GM12878 (cell line): ENCODE measurements around the gene NLGN1. TPM values are rescaled to one million over a fixed set of nuclear protein-coding genes. Genes with fewer than 3 reads are reported as not detected.

Experiments
- ATAC-seq: fragments of 200-7000 bp; cut with Tn5 transposase; 3 replicates; pipeline ENCODE4 v1.9.1; 2020; ENCODE audit warnings: mild to moderate bottlenecking, moderate library complexity
- BruUV-seq: library from RNA; stranded (reverse); fragments of 400-500 nt; replicated peaks from 2 replicates; lab custom pipeline; 2021; lab: Mats Ljungman, UMichigan
- CTCF ChIA-PET: fragments of 300-600 bp; sonication (Branson Sonifier 250); formaldehyde crosslinking; extraction: SDS; loops from one replicate; lab custom pipeline; 2021; ENCODE audit warnings: inconsistent platforms; lab: Yijun Ruan, JAX
- POLR2A ChIA-PET: fragments of 350-600 bp; formaldehyde crosslinking; extraction: SDS; loops from one replicate; lab custom pipeline; 2021; ENCODE audit warnings: inconsistent platforms; lab: Charles Lee
- RAD21 ChIA-PET: fragments of 300-600 bp; sonication (Branson Sonifier 250); formaldehyde crosslinking; loops from one replicate; lab custom pipeline; 2023; ENCODE audit warnings: antibody characterized with exemption; ENCODE audit not compliant: unreplicated experiment; lab: Charles Lee
- SMC1A ChIA-PET: fragments of 300-600 bp; sonication (Branson Sonifier 250); formaldehyde crosslinking; loops from one replicate; lab custom pipeline; 2023; ENCODE audit not compliant: unreplicated experiment, uncharacterized antibody; lab: Charles Lee
- DNase-seq: peaks from one replicate; pipeline ENCODE4 v3.0.0-alpha.2; 2011; ENCODE audit warnings: low read depth, low spot score
- FAIRE-seq: peaks from 3 replicates; lab custom pipeline; 2011; peaks lifted over from hg19 to GRCh38; lab: Jason Lieb, UNC
- H2AFZ ChIP-seq: 2 replicates; pipeline ENCODE4 v1.6.0; 2011; ENCODE audit warnings: low read depth, low read length, control low read depth; ENCODE audit not compliant: control insufficient read depth
- H3K27ac ChIP-seq: 2 replicates; pipeline ENCODE4 v1.5.1; 2011; ENCODE audit warnings: control low read depth; ENCODE audit not compliant: control insufficient read depth, insufficient read depth
- H3K27me3 ChIP-seq, 2 experiments: replicated peaks in 1 of 2; 2 replicates each; pipeline versions ENCODE4 v1.6.0 to v1.6.1; 2011; ENCODE audit warnings: low read length in 1 of 2; ENCODE audit not compliant: control insufficient read depth in 2 of 2, insufficient read depth in 2 of 2
- H3K36me3 ChIP-seq, 2 experiments: 2 replicates each; pipeline ENCODE4 v1.5.1; 2011; ENCODE audit warnings: low read length in 1 of 2; ENCODE audit not compliant: control insufficient read depth in 2 of 2, insufficient read depth in 2 of 2
- H3K4me1 ChIP-seq: 2 replicates; pipeline ENCODE4 v1.6.1; 2011; ENCODE audit warnings: mild to moderate bottlenecking, low read length, moderate library complexity, mixed read lengths; ENCODE audit not compliant: control insufficient read depth, insufficient read depth
- H3K4me2 ChIP-seq: 2 replicates; pipeline ENCODE4 v1.6.0; 2011; ENCODE audit warnings: control low read depth; ENCODE audit not compliant: control insufficient read depth, insufficient read depth
- H3K4me3 ChIP-seq: fragments of 200-600 bp; sonication (generic); 2 replicates; pipeline ENCODE4 v1.5.1; 2016
- H3K79me2 ChIP-seq: 2 replicates; pipeline ENCODE4 v1.6.0; 2011; ENCODE audit warnings: low read length; ENCODE audit not compliant: control insufficient read depth, insufficient read depth
- H3K9ac ChIP-seq: 2 replicates; pipeline ENCODE4 v1.8.0; 2011; ENCODE audit warnings: low read length, control low read depth, mixed read lengths; ENCODE audit not compliant: control insufficient read depth, insufficient read depth
- H3K9me3 ChIP-seq: replicated peaks from 3 replicates; pipeline ENCODE4 v1.5.1; 2011; ENCODE audit warnings: mild to moderate bottlenecking, low read length; ENCODE audit not compliant: control insufficient read depth, insufficient read depth
- H4K20me1 ChIP-seq: 2 replicates; pipeline ENCODE4 v1.6.0; 2011; ENCODE audit not compliant: control insufficient read depth, insufficient read depth
- BRCA1 ChIP-seq: IDR thresholded peaks from 2 replicates; pipeline ENCODE4 v1.6.1; 2011; ENCODE audit warnings: low read depth, low read length, improper control_type of control experiment
- ETV6 ChIP-seq, 2 experiments: fragments of 450-650 bp in 1 of 2; IDR thresholded peaks in 1 of 2; conservative IDR thresholded peaks in 1 of 2; 2 replicates each; pipeline ENCODE4 v1.6.1; 2014; ENCODE audit warnings: antibody characterized with exemption in 1 of 2, borderline replicate concordance in 1 of 2, low read depth in 1 of 2, mild to moderate bottlenecking in 1 of 2, moderate library complexity in 1 of 2
- KDM1A ChIP-seq: fragments of 200-600 bp; sonication (generic); IDR thresholded peaks from 2 replicates; pipeline ENCODE4 v1.6.1; 2016; ENCODE audit warnings: borderline replicate concordance
- MEF2B ChIP-seq: fragments of 450-650 bp; IDR thresholded peaks from 2 replicates; pipeline ENCODE4 v1.6.1; 2018; ENCODE audit warnings: mild to moderate bottlenecking, moderate library complexity; ENCODE audit not compliant: partially characterized antibody, poor library complexity, severe bottlenecking
- NFIC ChIP-seq: IDR thresholded peaks from 2 replicates; pipeline ENCODE4 v1.6.1; 2012; ENCODE audit warnings: low read depth, mild to moderate bottlenecking, inconsistent platforms, low read length, moderate library complexity
- NR2C1 ChIP-seq: fragments of 450-650 bp; IDR thresholded peaks from 2 replicates; pipeline ENCODE4 v1.6.1; 2017; ENCODE audit warnings: antibody characterized with exemption, mild to moderate bottlenecking, moderate library complexity
- PBX3 ChIP-seq: IDR thresholded peaks from 2 replicates; pipeline ENCODE4 v1.6.1; 2011; ENCODE audit warnings: mild to moderate bottlenecking, low read depth, low read length, moderate library complexity; ENCODE audit not compliant: insufficient replicate concordance
- POU2F2 ChIP-seq: IDR thresholded peaks from 3 replicates; pipeline ENCODE4 v1.6.1; 2011; ENCODE audit warnings: low read depth, mild to moderate bottlenecking, low read length, borderline replicate concordance
- RBBP5 ChIP-seq: fragments of 200-600 bp; sonication (generic); conservative IDR thresholded peaks from 2 replicates; pipeline ENCODE4 v1.6.1; 2016
- RFX5 ChIP-seq: IDR thresholded peaks from 2 replicates; pipeline ENCODE4 v1.6.1; 2011; ENCODE audit warnings: low read depth, low read length, improper control_type of control experiment
- SMC3 ChIP-seq: IDR thresholded peaks from 2 replicates; pipeline ENCODE4 v1.6.1; 2011; ENCODE audit warnings: low read length, improper control_type of control experiment, borderline replicate concordance
- STAT1 ChIP-seq: fragments of 450-650 bp; conservative IDR thresholded peaks from 2 replicates; pipeline ENCODE4 v1.6.1; 2014; ENCODE audit warnings: antibody characterized with exemption, mild to moderate bottlenecking
- SUPT20H ChIP-seq: IDR thresholded peaks from 2 replicates; pipeline ENCODE4 v1.6.1; 2011; ENCODE audit warnings: low read depth, mild to moderate bottlenecking, low read length, moderate library complexity, borderline replicate concordance; ENCODE audit not compliant: control insufficient read depth
- ZNF622 ChIP-seq: fragments of 450-650 bp; IDR thresholded peaks from 2 replicates; pipeline ENCODE4 v1.6.1; 2017; ENCODE audit warnings: mild to moderate bottlenecking, inconsistent platforms
- ZZZ3 ChIP-seq: IDR thresholded peaks from 2 replicates; pipeline ENCODE4 v1.6.1; 2011; ENCODE audit warnings: low read depth; ENCODE audit not compliant: control insufficient read depth, insufficient read length
- WGBS: methylation state at CpG from one replicate; pipeline ENCODE4 v1.1.6; 2016; ENCODE audit warnings: low lambda C conversion rate; ENCODE audit not compliant: insufficient replicate concordance, insufficient coverage; ENCODE audit errors: missing lambda C conversion rate; 5-methylcytosine and 5-hydroxymethylcytosine counted together
- in situ Hi-C: fragments of 300-500 bp; cut with MboI; formaldehyde crosslinking; loops from 9 replicates; pipeline ENCODE4 v1.14.3; 2018; ENCODE audit warnings: mixed read lengths
- intact Hi-C: fragments of 100-400 bp; cut with micrococcal nuclease; formaldehyde crosslinking; loops from one replicate; pipeline ENCODE4 v1.14.2; 2022; ENCODE audit not compliant: unreplicated experiment
- polyA plus RNA-seq, 11 experiments: library from polyadenylated mRNA; depleted of rRNA in 4 of 11; unstranded in 6 of 11; stranded (reverse) in 5 of 11; fragments of >200 nt; fragmentation: Nextera tagmentation in 4 of 11; fragmentation: Illumina TruSeq in 1 of 11; extraction: Ambion mirVana in 4 of 11; extraction: Trizol in 1 of 11; gene quantifications; 1 replicate in 1 of 11; 2 replicates in 10 of 11; pipeline versions ENCODE4 v1.2.1 to v1.2.3, GENCODE V29; 2011 to 2016; ENCODE audit warnings: inconsistent platforms in 2 of 11, missing spikeins in 2 of 11, low read depth in 1 of 11
- total RNA-seq, 4 experiments: library from RNA; depleted of rRNA in 3 of 4; stranded (reverse); fragments of >200 nt in 3 of 4; fragmentation: Illumina TruSeq in 1 of 4; extraction: Trizol in 1 of 4; gene quantifications; 2 replicates each; pipeline versions ENCODE4 v1.2.1 to v1.2.3, GENCODE V29; 2013 to 2021
- TF ChIP-seq, protein P1 (sequence below): fragments of 450-650 bp; IDR thresholded peaks from 2 replicates; pipeline ENCODE4 v1.6.1; 2016; ENCODE audit warnings: mild to moderate bottlenecking

Gene NLGN1
- total and polyA plus RNA-seq, 10 of the 15 experiments (the other 5 are each of a cell fraction or from before 2014, with no cell fraction given), result not detected

DNA sequence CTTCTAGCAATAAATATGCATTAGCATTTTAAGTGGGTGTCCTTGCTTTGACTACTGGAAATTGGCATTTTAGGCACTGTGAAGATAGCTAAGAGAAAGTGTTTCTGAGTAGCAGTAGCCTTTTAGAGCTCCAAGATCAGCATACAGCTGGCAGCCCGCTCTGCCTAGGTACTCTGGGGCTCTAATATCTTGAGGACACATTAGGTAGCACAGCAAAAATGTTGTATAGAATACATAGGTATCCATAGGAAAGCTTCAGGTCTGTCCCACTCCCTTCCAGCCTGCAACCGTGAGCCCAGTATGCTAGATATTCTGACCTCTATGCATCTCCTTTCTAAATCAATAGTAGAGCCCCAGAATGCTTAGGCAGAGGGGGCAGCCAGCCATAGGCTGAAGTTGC, 670.5 kb downstream of the NLGN1 start (continued):
- TF ChIP-seq NFIC (no peak), ZZZ3 (no peak), PBX3 (no peak), POU2F2 (no peak), SMC3 (no peak), BRCA1 (no peak)

- Histone ChIP-seq H3K27ac (no peak overlapping the region), H3K9ac (no peak overlapping the region), H2AFZ (no peak overlapping the region), H3K9me3 (no peaks in the 10 kb centered on the region), H4K20me1 (no peaks in the 10 kb centered on the region), H3K4me2 (no peak overlapping the region), H3K4me1 (no peaks in the 10 kb centered on the region), H3K27me3 (no peaks in the 10 kb centered on the region), H3K36me3 (no peaks in the 10 kb centered on the region), H3K79me2 (no peaks in the 10 kb centered on the region), H3K4me3 (no peak overlapping the region)
- BruUV-seq, result no TSS peak
- ChIA-PET SMC1A (no interaction called here), CTCF (no interaction called here), RAD21 (no interaction called here), POLR2A (no interaction called here)
- WGBS, result 0% methylated on average over 1 of the region's 1 CpG
- peak; percentile 47; the same call in 2 of the 3 replicates for ATAC-seq
- FAIRE-seq, result no peak
- intact Hi-C loops (no loop called here), in situ Hi-C loops (no loop called here)
- DNase-seq, result no peak
- no peak for TF ChIP-seq STAT1
- TF ChIP-seq MEF2B, result no peak
- TF ChIP-seq RBBP5, result no peak
- no peak for TF ChIP-seq RFX5
- TF ChIP-seq SUPT20H, result no peak
- no peak for TF ChIP-seq KDM1A
- TF ChIP-seq, protein P1, sequence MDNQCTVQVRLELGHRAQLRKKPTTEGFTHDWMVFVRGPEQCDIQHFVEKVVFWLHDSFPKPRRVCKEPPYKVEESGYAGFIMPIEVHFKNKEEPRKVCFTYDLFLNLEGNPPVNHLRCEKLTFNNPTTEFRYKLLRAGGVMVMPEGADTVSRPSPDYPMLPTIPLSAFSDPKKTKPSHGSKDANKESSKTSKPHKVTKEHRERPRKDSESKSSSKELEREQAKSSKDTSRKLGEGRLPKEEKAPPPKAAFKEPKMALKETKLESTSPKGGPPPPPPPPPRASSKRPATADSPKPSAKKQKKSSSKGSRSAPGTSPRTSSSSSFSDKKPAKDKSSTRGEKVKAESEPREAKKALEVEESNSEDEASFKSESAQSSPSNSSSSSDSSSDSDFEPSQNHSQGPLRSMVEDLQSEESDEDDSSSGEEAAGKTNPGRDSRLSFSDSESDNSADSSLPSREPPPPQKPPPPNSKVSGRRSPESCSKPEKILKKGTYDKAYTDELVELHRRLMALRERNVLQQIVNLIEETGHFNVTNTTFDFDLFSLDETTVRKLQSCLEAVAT, result no peak
- no peak for TF ChIP-seq NR2C1
- TF ChIP-seq ZNF622, result no peak
- no peak for TF ChIP-seq ETV6 (conservative IDR thresholded peaks at IDR 0.05 in 1 of 2, IDR thresholded peaks at IDR 0.05 in 1 of 2; ENCODE audit: borderline replicate concordance in 1 of 2, low read depth in 1 of 2)
Observed at GRCh38 chr3:174072675-174073074, 675.1 kb downstream of the NLGN1 start.
